Activated T-helper 2 cell treated with anti-CD3 and anti-CD28 coated beads, Interferon-gamma antibody, Interleukin-2, Interleukin-4, amounts not matched to agents 10 μg/mL and 5 μg/mL and 100 μg/mL, durations not matched to agents 14 hours and 24 hours and 36 hours (primary cell): ENCODE data around the gene SLC6A7. TPM values are rescaled to one million over a fixed set of nuclear protein-coding genes. Genes with fewer than 3 reads are reported as not detected.

Experiments used
- DNase-seq: peaks from one replicate; pipeline ENCODE4 v3.0.0; 2021; ENCODE audit warnings: low spot score
- H3K27ac Mint-ChIP-seq: one replicate; pipeline ENCODE4 v1.8.0; 2021; ENCODE audit warnings: mixed read lengths
- H3K27me3 Mint-ChIP-seq: one replicate; pipeline ENCODE4 v1.8.0; 2021; ENCODE audit warnings: low read depth, mixed read lengths
- H3K36me3 Mint-ChIP-seq: one replicate; pipeline ENCODE4 v1.8.0; 2021; ENCODE audit warnings: low read depth, mixed read lengths
- H3K4me1 Mint-ChIP-seq: one replicate; pipeline ENCODE4 v1.8.0; 2021; ENCODE audit warnings: low read depth, mixed read lengths
- H3K4me3 Mint-ChIP-seq: one replicate; pipeline ENCODE4 v1.8.0; 2021; ENCODE audit warnings: low read depth, mild to moderate bottlenecking, moderate library complexity, mixed read lengths
- H3K9me3 Mint-ChIP-seq: one replicate; pipeline ENCODE4 v1.8.0; 2021; ENCODE audit warnings: mixed read lengths
- intact Hi-C: fragments of 100-400 bp; cut with micrococcal nuclease; formaldehyde crosslinking; loops from one replicate; pipeline ENCODE4 v1.15.1; 2023
- total RNA-seq: library from RNA; stranded (reverse); gene quantifications from 2 replicates; pipeline ENCODE4 v1.2.3, GENCODE V29; 2022

The SLC6A7 gene
- total RNA-seq, 1 donor from 2014 or later: not detected

GRCh38 chr5:150181027-150181426, 8.8 kb upstream of the SLC6A7 start:
- Mint-ChIP-seq H3K27ac (no peak overlapping the region), H3K4me1 (no peaks in the 10 kb centered on the region), H3K36me3 (no peaks in the 10 kb centered on the region), H3K9me3 (no peaks in the 10 kb centered on the region), H3K4me3 (no peak overlapping the region), H3K27me3 (peaks cover 1% of the 10 kb centered on the region)
- intact Hi-C loops: no loop called here
- DNase-seq: no peak

GRCh38 chr5:150181766-150182545, 7.9 kb upstream of the SLC6A7 start:
- Mint-ChIP-seq H3K36me3 (no peaks in the 10 kb centered on the region), H3K4me3 (no peak overlapping the region), H3K9me3 (no peaks in the 10 kb centered on the region), H3K4me1 (no peaks in the 10 kb centered on the region), H3K27ac (no peak overlapping the region), H3K27me3 (peaks cover 2% of the 10 kb centered on the region)
- DNase-seq: no peak
- intact Hi-C loops: no loop called here

- Mint-ChIP-seq H3K4me1 (no peaks in the 10 kb centered on the region), H3K27ac (no peak overlapping the region), H3K27me3 (peaks cover 9% of the 10 kb centered on the region), H3K9me3 (no peaks in the 10 kb centered on the region), H3K36me3 (no peaks in the 10 kb centered on the region), H3K4me3 (no peak overlapping the region)
- no peak for DNase-seq
- intact Hi-C loops: no loop called here
Measured at GRCh38 chr5:150182774-150183173, 7.1 kb upstream of the SLC6A7 start.

GRCh38 chr5:150183436-150183835, 6.4 kb upstream of the SLC6A7 start:
- H3K4me1 Mint-ChIP-seq: no peaks in the 10 kb centered on the region
- no peaks in the 10 kb centered on the region for H3K36me3 Mint-ChIP-seq
- intact Hi-C loops: no loop called here
- no peak overlapping the region for H3K4me3 Mint-ChIP-seq
- DNase-seq: no peak
- H3K27me3 Mint-ChIP-seq: peaks cover 11% of the 10 kb centered on the region
- H3K27ac Mint-ChIP-seq: no peak overlapping the region
- H3K9me3 Mint-ChIP-seq: no peaks in the 10 kb centered on the region

GRCh38 chr5:150184006-150184405, 5.9 kb upstream of the SLC6A7 start:
- no peaks in the 10 kb centered on the region for H3K9me3 Mint-ChIP-seq
- H3K4me1 Mint-ChIP-seq: no peaks in the 10 kb centered on the region
- H3K4me3 Mint-ChIP-seq: no peak overlapping the region
- H3K27ac Mint-ChIP-seq: no peak overlapping the region
- H3K36me3 Mint-ChIP-seq: no peaks in the 10 kb centered on the region
- DNase-seq: no peak
- peaks cover 15% of the 10 kb centered on the region for H3K27me3 Mint-ChIP-seq
- intact Hi-C loops: no loop called here

GRCh38 chr5:150184990-150185912, 4.6 kb upstream of the SLC6A7 start:
- Mint-ChIP-seq H3K9me3 (no peaks in the 10 kb centered on the region), H3K27ac (no peak overlapping the region), H3K4me3 (no peak overlapping the region), H3K4me1 (no peaks in the 10 kb centered on the region), H3K36me3 (no peaks in the 10 kb centered on the region), H3K27me3 (peaks cover 24% of the 10 kb centered on the region)
- no peak for DNase-seq
- intact Hi-C loops: no loop called here

GRCh38 chr5:150186137-150186536, 3.7 kb upstream of the SLC6A7 start:
- Mint-ChIP-seq H3K27me3 (peaks cover 30% of the 10 kb centered on the region), H3K4me1 (no peaks in the 10 kb centered on the region), H3K27ac (no peak overlapping the region), H3K36me3 (no peaks in the 10 kb centered on the region), H3K4me3 (no peak overlapping the region), H3K9me3 (no peaks in the 10 kb centered on the region)
- intact Hi-C loops: no loop called here
- no peak for DNase-seq

- intact Hi-C loops: no loop called here
- Mint-ChIP-seq H3K4me1 (no peaks in the 10 kb centered on the region), H3K36me3 (no peaks in the 10 kb centered on the region), H3K9me3 (no peaks in the 10 kb centered on the region), H3K27me3 (peaks cover 32% of the 10 kb centered on the region), H3K4me3 (no peak overlapping the region), H3K27ac (no peak overlapping the region)
- DNase-seq: no peak
Measured at GRCh38 chr5:150186897-150187296, 3.0 kb upstream of the SLC6A7 start.

GRCh38 chr5:150188146-150188842, 1.6 kb upstream of the SLC6A7 start:
- intact Hi-C loops: no loop called here
- Mint-ChIP-seq H3K36me3 (no peaks in the 10 kb centered on the region), H3K27ac (no peak overlapping the region), H3K9me3 (no peaks in the 10 kb centered on the region), H3K27me3 (peaks cover 34% of the 10 kb centered on the region), H3K4me1 (no peaks in the 10 kb centered on the region), H3K4me3 (no peak overlapping the region)
- DNase-seq: no peak

GRCh38 chr5:150189326-150189725, 536 bp upstream of the SLC6A7 start:
- H3K27me3 Mint-ChIP-seq: peaks cover 34% of the 10 kb centered on the region

GRCh38 chr5:150190503-150190979, 679 bp downstream of the SLC6A7 start:
- DNase-seq: no peak
- no peaks in the 10 kb centered on the region for H3K36me3 Mint-ChIP-seq
- no peak overlapping the region for H3K4me3 Mint-ChIP-seq
- intact Hi-C loops: no loop called here
- H3K9me3 Mint-ChIP-seq: no peaks in the 10 kb centered on the region
- H3K27me3 Mint-ChIP-seq: peaks cover 33% of the 10 kb centered on the region
- no peaks in the 10 kb centered on the region for H3K4me1 Mint-ChIP-seq
- no peak overlapping the region for H3K27ac Mint-ChIP-seq

More at GRCh38 chr5:150189326-150189725, 536 bp upstream of the SLC6A7 start:
- no peaks in the 10 kb centered on the region for H3K9me3 Mint-ChIP-seq
- no peak overlapping the region for H3K4me3 Mint-ChIP-seq
- H3K4me1 Mint-ChIP-seq: no peaks in the 10 kb centered on the region
- no peak for DNase-seq
- H3K27ac Mint-ChIP-seq: no peak overlapping the region
- no peaks in the 10 kb centered on the region for H3K36me3 Mint-ChIP-seq
- intact Hi-C loops: no loop called here

- no peaks in the 10 kb centered on the region for H3K36me3 Mint-ChIP-seq
- no peak overlapping the region for H3K4me3 Mint-ChIP-seq
- no peaks in the 10 kb centered on the region for H3K4me1 Mint-ChIP-seq
- H3K9me3 Mint-ChIP-seq: no peaks in the 10 kb centered on the region
- H3K27ac Mint-ChIP-seq: no peak overlapping the region
- H3K27me3 Mint-ChIP-seq: peaks cover 33% of the 10 kb centered on the region
- DNase-seq: no peak
- intact Hi-C loops: no loop called here
Measured at GRCh38 chr5:150190987-150191386, 1.1 kb downstream of the SLC6A7 start.
